Kidney (tissue), 14 donors: ENCODE data around the gene UCP3. TPM values are rescaled to one million over a fixed set of nuclear protein-coding genes. Genes with fewer than 3 reads are reported as not detected.

Source experiments
- DNase-seq, 5 donors: peaks; one replicate each; pipeline ENCODE4 v3.0.0-alpha.2; 2013 to 2020
- FAIRE-seq: peaks from 2 replicates; lab custom pipeline; 2012; peaks lifted over from hg19 to GRCh38; lab: Jason Lieb, UNC
- H3K27ac ChIP-seq, 2 donors: one replicate each; pipeline ENCODE4 v1.7.0; 2013; ENCODE audit warnings: low read depth in 2 of 2, low read length in 2 of 2, inconsistent platforms in 1 of 2
- H3K27me3 ChIP-seq: one replicate; pipeline ENCODE4 v1.7.1; 2013; ENCODE audit warnings: low read length, inconsistent platforms; ENCODE audit not compliant: control insufficient read depth, insufficient read depth
- H3K36me3 ChIP-seq, 3 donors: one replicate each; pipeline versions ENCODE4 v1.7.0 to v1.7.1; 2013; ENCODE audit warnings: low read length in 3 of 3, control low read depth in 1 of 3, inconsistent platforms in 1 of 3; ENCODE audit not compliant: insufficient read depth in 3 of 3, control insufficient read depth in 2 of 3
- H3K4me1 ChIP-seq, 3 donors: one replicate each; pipeline versions ENCODE4 v1.7.0 to v1.7.1; 2013; ENCODE audit warnings: low read length in 3 of 3, inconsistent platforms in 1 of 3, low read depth in 1 of 3; ENCODE audit not compliant: control insufficient read depth in 2 of 3, insufficient read depth in 2 of 3
- H3K4me3 ChIP-seq, 3 donors: one replicate each; pipeline versions ENCODE4 v1.7.0 to v1.8.1; 2013; ENCODE audit warnings: low read length in 3 of 3, control low read depth in 1 of 3, inconsistent platforms in 1 of 3
- H3K9ac ChIP-seq, 3 donors: one replicate each; pipeline versions ENCODE4 v1.7.0 to v1.7.1; 2013; ENCODE audit warnings: low read length in 3 of 3, control low read depth in 1 of 3, inconsistent platforms in 1 of 3
- H3K9me3 ChIP-seq, 3 donors: one replicate each; pipeline versions ENCODE4 v1.7.0 to v1.7.1; 2013; ENCODE audit warnings: low read length in 3 of 3, control low read depth in 1 of 3, inconsistent platforms in 1 of 3; ENCODE audit not compliant: control insufficient read depth in 2 of 3, insufficient read depth in 1 of 3
- intact Hi-C: fragments of 100-400 bp; cut with DNase I; formaldehyde crosslinking; loops from one replicate; pipeline ENCODE4 v1.11.1; 2022
- polyA plus RNA-seq: library from polyadenylated mRNA; stranded (reverse); fragments of 350-450 nt; fragmentation: Illumina TruSeq; extraction: RNeasy Lipid Tissue Mini Kit (QIAGEN cat#74804); gene quantifications from one replicate; pipeline ENCODE4 v1.2.3, GENCODE V29; 2014; ENCODE audit warnings: low read depth, low replicate concordance; ENCODE audit not compliant: insufficient read depth
- total RNA-seq: library from RNA; stranded (reverse); fragmentation: NEBNext Ultra II Directional; extraction: Animal tissue kit (Norgen Biotek cat#: 25700); gene quantifications from one replicate; pipeline ENCODE4 v1.2.1, GENCODE V29; 2021
- TF ChIP-seq, protein P1 (sequence below): IDR thresholded peaks from 3 replicates; pipeline ENCODE4 v1.5.1; 2012; ENCODE audit warnings: mild to moderate bottlenecking, moderate library complexity, borderline replicate concordance; ENCODE audit not compliant: insufficient read depth; ENCODE audit errors: extremely low read depth
- donor health status: control.
- donor health status: control.
- donor health status: control.
- donor health status: control.
- donor health status: control.
- donor health status: DM: yes; HTN: yes; CAD: no.
- donor health status: Normal renal cell carcinoma (clear cell type).

The UCP3 gene
- total and polyA plus RNA-seq, 2 donors from 2014 or later = 0.28 to 4.0 TPM

DNA sequence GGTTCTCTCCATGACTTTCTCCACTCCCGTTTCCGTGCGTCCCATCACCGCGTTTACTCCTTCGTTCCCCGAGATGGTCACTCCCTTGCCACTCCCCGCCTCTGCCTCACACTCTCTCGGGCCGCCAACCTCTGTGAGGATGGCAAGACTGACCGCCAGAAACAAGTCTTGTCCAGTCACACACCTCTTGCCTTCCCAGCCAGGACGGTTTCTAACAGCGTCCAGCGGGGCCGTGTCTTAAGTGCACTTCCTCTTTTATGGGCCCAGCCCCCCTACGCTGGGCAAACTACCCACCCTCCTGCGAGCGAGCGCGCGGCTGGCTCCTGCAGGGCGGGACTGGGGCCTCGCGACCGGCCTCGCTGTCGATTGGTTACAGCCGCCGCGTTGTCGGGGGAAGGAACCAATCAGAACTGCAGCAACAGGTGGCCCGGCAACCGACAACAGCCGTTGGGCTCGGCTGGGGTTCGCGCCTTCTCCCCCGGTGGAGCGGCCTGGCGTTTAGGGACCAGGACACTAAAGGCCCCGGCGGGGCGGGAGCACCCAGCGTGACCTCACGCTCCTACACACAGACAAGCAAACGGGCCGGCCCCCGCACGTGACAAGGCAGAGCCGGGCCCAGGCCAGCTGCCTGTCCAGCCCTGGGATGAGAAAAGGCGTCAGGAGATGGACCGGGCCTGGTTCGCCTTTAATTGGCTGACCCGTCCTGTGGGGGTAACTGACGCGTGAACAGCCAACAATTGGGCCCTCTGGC, 25.7 kb downstream of the UCP3 start:
- Histone ChIP-seq H3K9ac (peak overlapping the region in 2 of 3 donors; percentile 79 to 86), H3K36me3 (no peaks in the 10 kb centered on the region), H3K27me3 (no peaks in the 10 kb centered on the region), H3K27ac (peak overlapping the region; percentile 67 to 93), H3K4me3 (peak overlapping the region; percentile 59 to 93 (median 89)), H3K4me1 (peaks cover 0 to 9% (median 6%) of the 10 kb centered on the region in 3 donors), H3K9me3 (no peaks in the 10 kb centered on the region)
- FAIRE-seq (no peak), DNase-seq (peak; percentile 94 to 97 (median 96))
- TF ChIP-seq, protein P1, sequence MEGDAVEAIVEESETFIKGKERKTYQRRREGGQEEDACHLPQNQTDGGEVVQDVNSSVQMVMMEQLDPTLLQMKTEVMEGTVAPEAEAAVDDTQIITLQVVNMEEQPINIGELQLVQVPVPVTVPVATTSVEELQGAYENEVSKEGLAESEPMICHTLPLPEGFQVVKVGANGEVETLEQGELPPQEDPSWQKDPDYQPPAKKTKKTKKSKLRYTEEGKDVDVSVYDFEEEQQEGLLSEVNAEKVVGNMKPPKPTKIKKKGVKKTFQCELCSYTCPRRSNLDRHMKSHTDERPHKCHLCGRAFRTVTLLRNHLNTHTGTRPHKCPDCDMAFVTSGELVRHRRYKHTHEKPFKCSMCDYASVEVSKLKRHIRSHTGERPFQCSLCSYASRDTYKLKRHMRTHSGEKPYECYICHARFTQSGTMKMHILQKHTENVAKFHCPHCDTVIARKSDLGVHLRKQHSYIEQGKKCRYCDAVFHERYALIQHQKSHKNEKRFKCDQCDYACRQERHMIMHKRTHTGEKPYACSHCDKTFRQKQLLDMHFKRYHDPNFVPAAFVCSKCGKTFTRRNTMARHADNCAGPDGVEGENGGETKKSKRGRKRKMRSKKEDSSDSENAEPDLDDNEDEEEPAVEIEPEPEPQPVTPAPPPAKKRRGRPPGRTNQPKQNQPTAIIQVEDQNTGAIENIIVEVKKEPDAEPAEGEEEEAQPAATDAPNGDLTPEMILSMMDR = no peak
- intact Hi-C loops = no loop called here

DNA sequence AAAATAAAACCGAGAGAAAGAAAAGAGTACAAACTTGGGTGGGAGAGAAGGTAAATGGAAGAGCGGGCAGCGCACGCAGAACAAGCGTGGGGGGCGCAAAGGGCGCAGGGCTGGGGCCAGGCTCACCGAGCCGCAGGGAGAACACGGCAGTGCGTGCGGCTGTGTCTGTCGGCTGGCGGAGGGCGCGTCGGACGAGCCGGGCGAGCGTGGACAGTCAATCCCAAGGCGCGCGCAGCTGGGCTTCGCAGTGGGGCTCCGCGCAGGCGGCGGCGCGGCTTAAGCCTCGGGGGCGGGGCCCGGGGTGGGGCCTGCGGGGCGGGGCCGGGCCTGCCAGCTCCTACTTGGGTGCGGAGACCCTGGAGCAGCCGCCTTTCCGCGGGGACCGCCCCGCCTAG, 26.3 kb downstream of the UCP3 start, which contains the start of gene UCP2:
Gene UCP2, minus strand, starts transcription at position 249 of the 395 bp plus-strand sequence. CDS start 4,465 bp downstream, outside the sequence.
- Histone ChIP-seq H3K4me1 (peaks cover 0 to 9% (median 6%) of the 10 kb centered on the region in 3 donors), H3K27ac (peak within 1 kb of the TSS; percentile 67 to 93), H3K9me3 (no peaks in the 10 kb centered on the region), H3K27me3 (no peaks in the 10 kb centered on the region), H3K36me3 (no peaks in the 10 kb centered on the region), H3K9ac (peak within 1 kb of the TSS; percentile 21 to 86 (median 79)), H3K4me3 (peak within 1 kb of the TSS; percentile 59 to 93 (median 89))
- FAIRE-seq = no peak
- TF ChIP-seq, protein P1 = no peak
- peak; percentile 87 to 95 (median 91) for DNase-seq
- intact Hi-C loops = no loop called here

DNA sequence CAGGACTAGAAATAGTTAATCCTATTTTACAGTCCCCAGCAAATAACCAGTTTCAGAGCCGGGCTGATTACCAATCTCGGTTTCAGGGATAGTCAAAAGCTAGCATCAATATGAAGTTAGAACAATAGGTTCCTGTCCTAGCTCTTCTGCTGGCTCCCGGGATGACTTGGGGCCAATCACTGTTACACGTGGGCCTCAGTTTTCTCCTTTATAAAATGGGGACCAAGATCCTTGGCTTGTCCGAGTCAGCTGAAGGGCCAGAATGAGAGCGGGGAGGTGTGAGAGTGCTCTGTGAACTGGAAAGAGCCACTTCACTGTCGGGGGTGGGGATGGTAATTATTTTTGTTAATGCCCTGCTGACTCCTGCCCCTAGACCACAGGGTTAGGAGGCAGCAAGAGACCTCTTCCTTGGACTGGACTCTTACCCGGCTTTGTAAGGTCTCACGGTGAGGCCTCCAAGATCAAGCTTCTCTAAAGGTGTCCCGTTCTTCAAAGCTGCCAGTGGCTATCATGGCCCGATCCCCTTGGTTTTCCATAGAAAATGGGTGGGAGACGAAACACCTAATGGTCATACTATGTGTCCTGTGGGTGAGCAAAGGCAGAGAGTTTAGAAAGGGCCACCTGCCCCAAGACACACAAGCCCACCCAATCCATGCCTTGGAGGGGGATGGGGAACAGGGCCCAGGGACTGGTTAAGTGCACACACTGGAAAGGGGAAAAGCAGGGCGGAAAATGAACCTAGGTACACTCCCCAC, 27.7 kb downstream of the UCP3 start:
- H3K27ac ChIP-seq = peak overlapping the region; percentile 13 to 59
- peaks cover 0 to 4% (median 0%) of the 10 kb centered on the region in 3 donors for H3K36me3 ChIP-seq
- TF ChIP-seq, protein P1 = no peak
- FAIRE-seq = no peak
- DNase-seq = peak in 2 of 5 donors; percentile 26 to 42
- peak overlapping the region in 1 of 3 donors; percentile 21 for H3K9ac ChIP-seq
- no peaks in the 10 kb centered on the region for H3K9me3 ChIP-seq
- H3K4me1 ChIP-seq = peaks cover 0 to 9% (median 6%) of the 10 kb centered on the region in 3 donors
- no peaks in the 10 kb centered on the region for H3K27me3 ChIP-seq
- peak overlapping the region; percentile 44 to 93 (median 64) for H3K4me3 ChIP-seq
- intact Hi-C loops = no loop called here
